Endothelial cell of umbilical vein (primary cell): ENCODE results near the gene PTPN12. TPM values are rescaled to one million over a fixed set of nuclear protein-coding genes. Genes with fewer than 3 reads are reported as not detected.

ENCODE experiments used
- BruUV-seq: library from RNA; stranded (reverse); fragments of 400-500 nt; replicated peaks from 2 replicates; lab custom pipeline; 2021; lab: Mats Ljungman, UMichigan
- CTCF ChIA-PET: fragments of 300-600, 350-600 bp; sonication (Branson Sonifier 250); formaldehyde crosslinking; loops from one replicate; lab custom pipeline; 2021; ENCODE audit warnings: antibody characterized with exemption, inconsistent platforms; lab: Charles Lee
- POLR2A ChIA-PET: fragments of 300-600, 350-600 bp; sonication (Branson Sonifier 250); formaldehyde crosslinking; loops from one replicate; lab custom pipeline; 2021; ENCODE audit warnings: antibody characterized with exemption, inconsistent platforms; lab: Charles Lee
- DNase-seq: peaks from one replicate; pipeline ENCODE4 v3.0.0-alpha.2; 2011; ENCODE audit warnings: low read depth, low spot score
- FAIRE-seq: peaks from 2 replicates; lab custom pipeline; 2011; peaks lifted over from hg19 to GRCh38; lab: Jason Lieb, UNC
- H2AFZ ChIP-seq: 2 replicates; pipeline ENCODE4 v1.6.0; 2012; ENCODE audit warnings: low read depth, low read length, control low read depth, inconsistent platforms
- H3K27ac ChIP-seq: 2 replicates; pipeline ENCODE4 v1.5.1; 2011; ENCODE audit warnings: low read depth, mild to moderate bottlenecking, control low read depth, low read length, moderate library complexity; ENCODE audit not compliant: insufficient read depth
- H3K27me3 ChIP-seq, 2 experiments: 2 replicates each; pipeline versions ENCODE4 v1.6.0 to v1.6.1; 2011; ENCODE audit warnings: low read length in 2 of 2, mixed read lengths in 1 of 2; ENCODE audit not compliant: control insufficient read depth in 2 of 2, insufficient read depth in 2 of 2
- H3K36me3 ChIP-seq, 2 experiments: 2 replicates in 1 of 2; 3 replicates in 1 of 2; pipeline ENCODE4 v1.5.1; 2011; ENCODE audit warnings: low read length in 2 of 2, mild to moderate bottlenecking in 1 of 2, moderate library complexity in 1 of 2; ENCODE audit not compliant: control insufficient read depth in 2 of 2, insufficient read depth in 2 of 2; ENCODE audit errors: extremely low read depth in 1 of 2
- H3K4me1 ChIP-seq: 3 replicates; pipeline ENCODE4 v1.5.1; 2011; ENCODE audit warnings: mild to moderate bottlenecking, low read length; ENCODE audit not compliant: control insufficient read depth, insufficient read depth; ENCODE audit errors: extremely low read depth
- H3K4me2 ChIP-seq: 2 replicates; pipeline ENCODE4 v1.6.1; 2011; ENCODE audit warnings: low read length, control low read depth, mixed read lengths; ENCODE audit not compliant: insufficient read depth
- H3K4me3 ChIP-seq, 3 experiments: fragments of 200-600 bp in 1 of 3; sonication (generic), shearing (Covaris generic) in 1 of 3; replicated peaks in 1 of 3; 2 replicates each; pipeline ENCODE4 v1.5.1; 2011 to 2016; ENCODE audit warnings: control low read depth in 3 of 3, low read length in 3 of 3, mild to moderate bottlenecking in 2 of 3, inconsistent platforms in 1 of 3, low read depth in 1 of 3, moderate library complexity in 1 of 3; ENCODE audit not compliant: insufficient read depth in 1 of 3
- H3K79me2 ChIP-seq: 2 replicates; pipeline ENCODE4 v1.6.0; 2012; ENCODE audit warnings: low read length, inconsistent platforms; ENCODE audit not compliant: control insufficient read depth, insufficient read depth
- H3K9ac ChIP-seq: replicated peaks from 2 replicates; pipeline ENCODE3; 2011; ENCODE audit warnings: low read length, control low read depth; ENCODE audit not compliant: insufficient read depth; ENCODE audit errors: extremely low read depth
- H3K9me1 ChIP-seq: replicated peaks from 3 replicates; pipeline ENCODE4 v1.6.0; 2011; ENCODE audit warnings: mild to moderate bottlenecking, low read length; ENCODE audit not compliant: control insufficient read depth, insufficient read depth; ENCODE audit errors: extremely low read depth
- H3K9me3 ChIP-seq: replicated peaks from 2 replicates; pipeline ENCODE4 v1.5.1; 2012; ENCODE audit warnings: low read length, inconsistent platforms; ENCODE audit not compliant: control insufficient read depth, insufficient read depth
- H4K20me1 ChIP-seq: replicated peaks from 2 replicates; pipeline ENCODE3; 2011; ENCODE audit warnings: mild to moderate bottlenecking, low read length; ENCODE audit not compliant: control insufficient read depth, insufficient read depth; ENCODE audit errors: extremely low read depth
- EZH2 ChIP-seq: IDR thresholded peaks from 2 replicates; pipeline ENCODE4 v1.6.1; 2012; ENCODE audit warnings: borderline replicate concordance, low read depth, mild to moderate bottlenecking, moderate library complexity, low read length, inconsistent platforms; ENCODE audit not compliant: severe bottlenecking
- FOS ChIP-seq: IDR thresholded peaks from 2 replicates; pipeline ENCODE4 v1.6.1; 2011; ENCODE audit warnings: mild to moderate bottlenecking, low read length, moderate library complexity, borderline replicate concordance; ENCODE audit not compliant: insufficient read depth
- GATA2 ChIP-seq: IDR thresholded peaks from 2 replicates; pipeline ENCODE4 v1.7.0; 2011; ENCODE audit warnings: low read depth, mild to moderate bottlenecking, moderate library complexity, mixed read lengths, low read length; ENCODE audit not compliant: insufficient read length, insufficient read depth
- JUN ChIP-seq: IDR thresholded peaks from 2 replicates; pipeline ENCODE4 v1.6.1; 2011; ENCODE audit warnings: borderline replicate concordance, low read depth; ENCODE audit not compliant: insufficient read length, insufficient read depth
- MYC ChIP-seq: IDR thresholded peaks from one replicate; pipeline ENCODE4 v1.6.1; 2011; ENCODE audit warnings: mild to moderate bottlenecking, low read depth, low read length
- POLR2A ChIP-seq: IDR thresholded peaks from 2 replicates; pipeline ENCODE4 v1.6.1; 2012; ENCODE audit warnings: low read depth, mild to moderate bottlenecking, control low read depth, low read length
- POLR2AphosphoS5 ChIP-seq: IDR thresholded peaks from 2 replicates; pipeline ENCODE4 v1.6.1; 2012; ENCODE audit warnings: low read depth, mild to moderate bottlenecking, control low read depth, low read length, moderate library complexity; ENCODE audit not compliant: insufficient read depth
- dilution Hi-C: fragments of 300-500 bp; cut with MboI; formaldehyde crosslinking; loops from one replicate; pipeline ENCODE4 v1.15.0; 2019; ENCODE audit warnings: low sequenced_read_pairs; ENCODE audit not compliant: extremely low pct_ligation_motif_present
- intact Hi-C: fragments of 100-400 bp; cut with micrococcal nuclease; formaldehyde crosslinking; loops from one replicate; pipeline ENCODE4 v1.10.0; 2022
- polyA plus RNA-seq, 4 experiments: library from polyadenylated mRNA; depleted of rRNA in 3 of 4; stranded (reverse) in 3 of 4; unstranded in 1 of 4; fragments of >200 nt; gene quantifications; 2 replicates each; pipeline versions ENCODE4 v1.2.1 to v1.2.3, GENCODE V29; 2011 to 2012; ENCODE audit warnings: missing spikeins in 1 of 4
- total RNA-seq: library from RNA; stranded (reverse); gene quantifications from 2 replicates; pipeline ENCODE4 v1.2.3, GENCODE V29; 2021
- TF ChIP-seq, protein P1 (sequence below), 2 donors: IDR thresholded peaks; 1 replicate in 1 of 2; 2 replicates in 1 of 2; pipeline ENCODE4 v1.5.1; 2011; ENCODE audit warnings: low read length in 2 of 2, mild to moderate bottlenecking in 2 of 2, moderate library complexity in 2 of 2, control low read depth in 1 of 2, inconsistent platforms in 1 of 2, low read depth in 1 of 2; ENCODE audit not compliant: insufficient read depth in 1 of 2; ENCODE audit errors: extremely low read depth in 1 of 2
- TF ChIP-seq, protein P2 (sequence below): IDR thresholded peaks from 2 replicates; pipeline ENCODE4 v1.6.1; 2011; ENCODE audit not compliant: insufficient read depth, insufficient read length

The PTPN12 gene
- total and polyA plus RNA-seq, 2 donors (not counting 3 experiments of a cell fraction or from before 2014, with no cell fraction given) = 30.6 to 137 TPM

DNA sequence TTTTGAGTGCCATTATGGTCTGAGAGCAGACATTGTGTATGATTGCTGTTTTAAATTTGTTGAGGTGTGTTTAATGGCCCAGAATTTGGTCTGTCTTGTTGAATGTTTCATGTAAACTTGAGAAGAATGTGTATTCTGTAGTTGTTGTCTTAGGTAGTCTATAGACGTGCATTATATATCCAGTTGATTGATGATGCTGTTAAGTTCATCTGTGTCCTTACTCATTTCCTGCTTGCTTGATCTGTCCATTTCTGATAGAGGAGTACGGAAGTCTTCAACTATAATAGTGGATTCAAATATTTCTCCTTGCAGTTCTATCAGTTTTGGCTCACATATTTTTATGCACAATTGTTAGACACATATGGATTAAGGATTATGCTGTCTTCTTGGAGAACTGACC is 16.0 kb downstream of the PTPN12 start:
- Histone ChIP-seq H2AFZ (no peak overlapping the region), H3K36me3 (peaks cover 0 to 2% of the 10 kb centered on the region in 2 experiments), H3K27ac (peak overlapping the region; percentile 35), H3K79me2 (peaks cover 100% of the 10 kb centered on the region), H3K27me3 (no peaks in the 10 kb centered on the region), H3K9me1 (no peaks in the 10 kb centered on the region), H4K20me1 (peaks cover 28% of the 10 kb centered on the region), H3K4me1 (peaks cover 34% of the 10 kb centered on the region), H3K9me3 (no peaks in the 10 kb centered on the region), H3K4me2 (peak overlapping the region; percentile 69), H3K4me3 (no peak overlapping the region), H3K9ac (peak overlapping the region; percentile 1)
- dilution Hi-C loops = no loop called here
- DNase-seq (peak; percentile 64), FAIRE-seq (peak; percentile 73)
- peak; percentile 53 for TF ChIP-seq POLR2A
- TF ChIP-seq FOS = peak; percentile 41
- TF ChIP-seq MYC = no peak
- TF ChIP-seq EZH2 = no peak
- TF ChIP-seq JUN = peak; percentile 69
- TF ChIP-seq, protein P1, sequence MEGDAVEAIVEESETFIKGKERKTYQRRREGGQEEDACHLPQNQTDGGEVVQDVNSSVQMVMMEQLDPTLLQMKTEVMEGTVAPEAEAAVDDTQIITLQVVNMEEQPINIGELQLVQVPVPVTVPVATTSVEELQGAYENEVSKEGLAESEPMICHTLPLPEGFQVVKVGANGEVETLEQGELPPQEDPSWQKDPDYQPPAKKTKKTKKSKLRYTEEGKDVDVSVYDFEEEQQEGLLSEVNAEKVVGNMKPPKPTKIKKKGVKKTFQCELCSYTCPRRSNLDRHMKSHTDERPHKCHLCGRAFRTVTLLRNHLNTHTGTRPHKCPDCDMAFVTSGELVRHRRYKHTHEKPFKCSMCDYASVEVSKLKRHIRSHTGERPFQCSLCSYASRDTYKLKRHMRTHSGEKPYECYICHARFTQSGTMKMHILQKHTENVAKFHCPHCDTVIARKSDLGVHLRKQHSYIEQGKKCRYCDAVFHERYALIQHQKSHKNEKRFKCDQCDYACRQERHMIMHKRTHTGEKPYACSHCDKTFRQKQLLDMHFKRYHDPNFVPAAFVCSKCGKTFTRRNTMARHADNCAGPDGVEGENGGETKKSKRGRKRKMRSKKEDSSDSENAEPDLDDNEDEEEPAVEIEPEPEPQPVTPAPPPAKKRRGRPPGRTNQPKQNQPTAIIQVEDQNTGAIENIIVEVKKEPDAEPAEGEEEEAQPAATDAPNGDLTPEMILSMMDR (IDR thresholded peaks at IDR 0.05; ENCODE audit: extremely low read depth in 1 of 2, insufficient read depth in 1 of 2, low read depth in 1 of 2, low read length in 2 of 2) = no peak
- TF ChIP-seq, protein P2, sequence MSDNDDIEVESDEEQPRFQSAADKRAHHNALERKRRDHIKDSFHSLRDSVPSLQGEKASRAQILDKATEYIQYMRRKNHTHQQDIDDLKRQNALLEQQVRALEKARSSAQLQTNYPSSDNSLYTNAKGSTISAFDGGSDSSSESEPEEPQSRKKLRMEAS = no peak
- TF ChIP-seq GATA2 = peak; percentile 14
- TF ChIP-seq POLR2AphosphoS5 = peak; percentile 45
- intact Hi-C loops = loop anchor here (1.0 kb wide), 1 partner anchor 15 kb away; no protein-coding TSS in a partner anchor
- no TSS peak for BruUV-seq
- POLR2A ChIA-PET = interaction anchor here (0.6 kb wide), 1 partner anchor 16 kb away, joined by 4 read pairs; the partner anchor contains the start of gene PTPN12
- CTCF ChIA-PET = interaction anchor here (0.5 to 2.6 kb wide), 3 partner anchors 11 to 204 kb away, joined by 3 to 11 read pairs (median 3); partner anchors contain the start of gene GSAP
